IMR-90 (cell line): Measurements from ENCODE around the gene RANBP6. TPM values are rescaled to one million over a fixed set of nuclear protein-coding genes. Genes with fewer than 3 reads are reported as not detected.

ENCODE experiments used
- ATAC-seq: fragments of 200-7000 bp; cut with Tn5 transposase; 2 replicates; pipeline ENCODE4 v1.9.1; 2020; ENCODE audit warnings: low read depth, mild to moderate bottlenecking, moderate library complexity
- BruUV-seq: library from RNA; stranded (reverse); fragments of 400-500 nt; replicated peaks from 2 replicates; lab custom pipeline; 2021; lab: Mats Ljungman, UMichigan
- CTCF ChIA-PET: fragments of 300-600 bp; formaldehyde crosslinking; extraction: SDS; loops from one replicate; lab custom pipeline; 2021; ENCODE audit warnings: antibody characterized with exemption; lab: Yijun Ruan, JAX
- POLR2A ChIA-PET: fragments of 300-600 bp; sonication (Branson Sonifier 250); formaldehyde crosslinking; loops from one replicate; lab custom pipeline; 2022; ENCODE audit warnings: antibody characterized with exemption; ENCODE audit not compliant: unreplicated experiment; lab: Charles Lee
- DNase-seq: peaks from one replicate; pipeline ENCODE4 v3.0.0; 2013
- H2AFZ ChIP-seq: replicated peaks from 2 replicates; pipeline ENCODE3; 2013; ENCODE audit warnings: low read length, mild to moderate bottlenecking; ENCODE audit not compliant: poor library complexity
- H2AK5ac ChIP-seq: 2 replicates; pipeline ENCODE4 v1.6.1; 2013; ENCODE audit warnings: low read depth, low read length, inconsistent platforms
- H2AK9ac ChIP-seq: replicated peaks from 2 replicates; pipeline ENCODE3; 2013; ENCODE audit warnings: mild to moderate bottlenecking, low read depth, low read length, moderate library complexity; ENCODE audit not compliant: poor library complexity
- H2BK120ac ChIP-seq: 2 replicates; pipeline ENCODE4 v1.6.1; 2013; ENCODE audit warnings: low read depth, low read length, inconsistent platforms
- H2BK15ac ChIP-seq: 3 replicates; pipeline ENCODE4 v1.6.1; 2013; ENCODE audit warnings: low read depth, low read length, inconsistent platforms
- H2BK20ac ChIP-seq: 2 replicates; pipeline ENCODE4 v1.6.1; 2013; ENCODE audit warnings: low read depth, mild to moderate bottlenecking, inconsistent platforms, low read length, moderate library complexity
- H2BK5ac ChIP-seq: 2 replicates; pipeline ENCODE4 v1.6.1; 2013; ENCODE audit warnings: mild to moderate bottlenecking, low read depth, low read length, inconsistent platforms; ENCODE audit not compliant: poor library complexity, severe bottlenecking
- H3K14ac ChIP-seq: replicated peaks from 2 replicates; pipeline ENCODE4 v1.6.1; 2013; ENCODE audit warnings: low read depth, low read length, inconsistent platforms
- H3K18ac ChIP-seq: 2 replicates; pipeline ENCODE4 v1.6.1; 2013; ENCODE audit warnings: low read depth, low read length, control low read depth
- H3K23ac ChIP-seq: 2 replicates; pipeline ENCODE4 v1.6.1; 2013; ENCODE audit warnings: low read depth, low read length, inconsistent platforms
- H3K27ac ChIP-seq: 2 replicates; pipeline ENCODE4 v1.5.1; 2013; ENCODE audit warnings: mild to moderate bottlenecking, control low read depth, low read length; ENCODE audit not compliant: insufficient read depth
- H3K27me3 ChIP-seq: 2 replicates; pipeline ENCODE4 v1.6.1; 2013; ENCODE audit warnings: low read length; ENCODE audit not compliant: control insufficient read depth, insufficient read depth
- H3K36me3 ChIP-seq: 2 replicates; pipeline ENCODE4 v1.6.1; 2013; ENCODE audit warnings: low read length, mixed read lengths; ENCODE audit not compliant: control insufficient read depth, insufficient read depth
- H3K4ac ChIP-seq: 2 replicates; pipeline ENCODE4 v1.6.1; 2013; ENCODE audit warnings: low read depth, low read length, inconsistent platforms
- H3K4me1 ChIP-seq: 2 replicates; pipeline ENCODE4 v1.6.1; 2013; ENCODE audit warnings: low read length, mixed read lengths; ENCODE audit not compliant: control insufficient read depth, insufficient read depth
- H3K4me2 ChIP-seq: 2 replicates; pipeline ENCODE4 v1.6.1; 2013; ENCODE audit warnings: low read depth, mild to moderate bottlenecking, control low read depth, low read length, moderate library complexity
- H3K4me3 ChIP-seq: 2 replicates; pipeline ENCODE4 v1.5.1; 2013; ENCODE audit warnings: low read depth, mild to moderate bottlenecking, control low read depth, low read length, moderate library complexity; ENCODE audit not compliant: insufficient read depth
- H3K56ac ChIP-seq: 2 replicates; pipeline ENCODE4 v1.6.1; 2013; ENCODE audit warnings: low read length, inconsistent platforms; ENCODE audit not compliant: insufficient read depth; ENCODE audit errors: extremely low read depth
- H3K79me1 ChIP-seq, 2 experiments: 2 replicates each; pipeline ENCODE4 v1.6.1; 2013; ENCODE audit warnings: low read length in 2 of 2, inconsistent platforms in 1 of 2, low read depth in 1 of 2
- H3K9ac ChIP-seq: 2 replicates; pipeline ENCODE4 v1.6.1; 2013; ENCODE audit warnings: low read depth, low read length, control low read depth
- H3K9me1 ChIP-seq: 2 replicates; pipeline ENCODE4 v1.6.1; 2013; ENCODE audit warnings: low read length, inconsistent platforms; ENCODE audit not compliant: insufficient read depth
- H3K9me3 ChIP-seq: 2 replicates; pipeline ENCODE4 v1.6.1; 2013; ENCODE audit warnings: low read length; ENCODE audit not compliant: control insufficient read depth, insufficient read depth
- H4K20me1 ChIP-seq: 2 replicates; pipeline ENCODE4 v1.6.1; 2013; ENCODE audit warnings: low read length, inconsistent platforms; ENCODE audit not compliant: insufficient read depth
- H4K5ac ChIP-seq: 2 replicates; pipeline ENCODE4 v1.6.1; 2013; ENCODE audit warnings: mild to moderate bottlenecking, low read depth, low read length, control low read depth
- H4K8ac ChIP-seq, 2 experiments: 2 replicates each; pipeline ENCODE4 v1.6.1; 2013; ENCODE audit warnings: low read depth in 2 of 2, low read length in 2 of 2, control low read depth in 1 of 2, inconsistent platforms in 1 of 2
- H4K91ac ChIP-seq: 2 replicates; pipeline ENCODE4 v1.6.1; 2013; ENCODE audit warnings: low read depth, low read length, inconsistent platforms; ENCODE audit not compliant: insufficient read depth
- BHLHE40 ChIP-seq: fragments of 150-350 bp; IDR thresholded peaks from 2 replicates; pipeline ENCODE4 v1.6.1; 2016; ENCODE audit warnings: mild to moderate bottlenecking, low read depth, low read length
- CEBPB ChIP-seq: IDR thresholded peaks from 2 replicates; pipeline ENCODE4 v1.6.1; 2012; ENCODE audit warnings: low read depth, low read length, improper control_type of control experiment
- CHD1 ChIP-seq: IDR thresholded peaks from 2 replicates; pipeline ENCODE4 v1.6.1; 2012; ENCODE audit warnings: low read depth, low read length, improper control_type of control experiment
- CTCF ChIP-seq: conservative IDR thresholded peaks from 2 replicates; pipeline ENCODE4 v1.5.1; 2012; ENCODE audit warnings: mild to moderate bottlenecking, low read depth, low read length, improper control_type of control experiment
- ELK1 ChIP-seq: fragments of 150-350 bp; IDR thresholded peaks from 2 replicates; pipeline ENCODE4 v1.6.1; 2016; ENCODE audit warnings: low read depth, mild to moderate bottlenecking, low read length, moderate library complexity, borderline replicate concordance
- FOS ChIP-seq: fragments of 150-350 bp; IDR thresholded peaks from 2 replicates; pipeline ENCODE4 v1.6.1; 2016; ENCODE audit warnings: low read depth, low read length
- MAFK ChIP-seq: IDR thresholded peaks from 2 replicates; pipeline ENCODE4 v1.6.1; 2012; ENCODE audit warnings: low read depth, low read length, improper control_type of control experiment
- MAZ ChIP-seq: IDR thresholded peaks from 2 replicates; pipeline ENCODE4 v1.6.1; 2012; ENCODE audit warnings: low read depth, mild to moderate bottlenecking, low read length, improper control_type of control experiment, moderate library complexity, borderline replicate concordance
- MXI1 ChIP-seq: IDR thresholded peaks from 2 replicates; pipeline ENCODE4 v1.6.1; 2012; ENCODE audit warnings: low read depth, mild to moderate bottlenecking, low read length, moderate library complexity, borderline replicate concordance
- NFE2L2 ChIP-seq: fragments of 150-350 bp; IDR thresholded peaks from 2 replicates; pipeline ENCODE4 v1.6.1; 2016; ENCODE audit warnings: low read depth, mild to moderate bottlenecking, low read length
- POLR2A ChIP-seq: IDR thresholded peaks from 2 replicates; pipeline ENCODE4 v1.6.1; 2012; ENCODE audit warnings: mild to moderate bottlenecking, low read depth, low read length
- RAD21 ChIP-seq: IDR thresholded peaks from 2 replicates; pipeline ENCODE4 v1.6.1; 2012; ENCODE audit warnings: low read length, improper control_type of control experiment
- RCOR1 ChIP-seq: IDR thresholded peaks from 2 replicates; pipeline ENCODE4 v1.6.1; 2012; ENCODE audit warnings: mild to moderate bottlenecking, low read length, improper control_type of control experiment; ENCODE audit not compliant: insufficient replicate concordance
- RFX5 ChIP-seq: IDR thresholded peaks from 2 replicates; pipeline ENCODE4 v1.8.0; 2012; ENCODE audit warnings: low read depth, mild to moderate bottlenecking, low read length, moderate library complexity
- SMC3 ChIP-seq: fragments of 150-350 bp; IDR thresholded peaks from 2 replicates; pipeline ENCODE4 v1.6.1; 2016; ENCODE audit warnings: low read depth, mild to moderate bottlenecking, antibody characterized with exemption, low read length, moderate library complexity
- USF2 ChIP-seq: fragments of 150-350 bp; IDR thresholded peaks from 2 replicates; pipeline ENCODE4 v1.6.1; 2017; ENCODE audit warnings: mild to moderate bottlenecking, antibody characterized with exemption, low read length, low read depth
- WGBS, 2 experiments: methylation state at CpG; one replicate each; pipeline versions ENCODE4 v1.1.5 to v1.1.7; 2013; ENCODE audit warnings: missing lambda C conversion rate in 2 of 2; ENCODE audit not compliant: insufficient read length in 1 of 2; ENCODE audit errors: extremely low coverage in 2 of 2; 5-methylcytosine and 5-hydroxymethylcytosine counted together
- dilution Hi-C: fragments of 300-500 bp; cut with HindIII; formaldehyde crosslinking; loops from one replicate; pipeline ENCODE4 v1.14.3; 2018; ENCODE audit warnings: low sequenced_read_pairs; ENCODE audit not compliant: unreplicated experiment
- in situ Hi-C: fragments of 300-500 bp; cut with MboI; formaldehyde crosslinking; loops from 3 replicates; pipeline ENCODE4 v1.14.3; 2019; ENCODE audit warnings: low sequenced_read_pairs, inconsistent platforms, mixed read lengths
- intact Hi-C: fragments of 100-400 bp; cut with micrococcal nuclease; formaldehyde crosslinking; loops from 2 replicates; pipeline ENCODE4 v1.10.0; 2022
- polyA plus RNA-seq, 3 experiments: library from polyadenylated mRNA; depleted of rRNA; stranded (reverse); fragments of >200 nt; gene quantifications; 2 replicates each; pipeline ENCODE4 v1.2.3, GENCODE V29; 2012; ENCODE audit warnings: low replicate concordance in 1 of 3
- total RNA-seq: library from RNA; depleted of rRNA; stranded (reverse); fragments of >200 nt; gene quantifications from 2 replicates; pipeline ENCODE4 v1.2.3, GENCODE V29; 2012

Gene RANBP6
- total and polyA plus RNA-seq, 2 of the 4 experiments (the other 2 are of a cell fraction): 7.5 to 42.3 TPM

DNA sequence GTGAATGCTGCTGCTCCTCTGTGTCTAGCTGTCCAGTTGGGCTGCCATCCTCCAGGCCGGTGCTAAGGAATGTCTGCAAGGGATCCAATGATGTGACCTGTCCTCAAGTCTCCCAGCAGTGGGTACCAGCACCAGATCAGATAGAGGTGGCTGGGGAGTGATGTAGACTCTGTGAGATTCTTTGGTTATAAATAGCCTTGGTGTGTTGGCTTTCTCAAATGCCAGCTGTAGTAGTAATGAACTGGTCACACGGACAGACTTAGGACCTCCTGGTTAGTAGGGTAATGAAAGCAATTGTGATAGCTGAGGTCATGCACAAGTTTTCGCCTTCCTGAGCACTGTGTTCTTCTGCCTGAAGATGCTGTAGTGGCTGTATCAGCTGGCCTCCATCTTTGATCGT, 29.9 kb upstream of the RANBP6 start:
- H3K79me1 ChIP-seq: no peaks in the 10 kb centered on the region
- H3K9me3 ChIP-seq: no peaks in the 10 kb centered on the region
- H2AFZ ChIP-seq: no peak overlapping the region
- CTCF ChIA-PET: interaction anchor here (1.7 kb wide), 1 partner anchor 9 kb away, joined by 6 read pairs; no protein-coding TSS in a partner anchor
- POLR2A ChIA-PET: no interaction called here
- BruUV-seq: no TSS peak
- peaks cover 15% of the 10 kb centered on the region for H3K27me3 ChIP-seq
- no peak overlapping the region for H2BK15ac ChIP-seq
- H3K27ac ChIP-seq: no peak overlapping the region
- in situ Hi-C loops (no loop called here), intact Hi-C loops (no loop called here), dilution Hi-C loops (no loop called here)
- H4K91ac ChIP-seq: no peak overlapping the region
- H3K4me2 ChIP-seq: no peak overlapping the region
- DNase-seq (no peak), ATAC-seq (no peak)
- H3K56ac ChIP-seq: no peak overlapping the region
- H2BK5ac ChIP-seq: no peak overlapping the region
- no peak overlapping the region for H3K4me3 ChIP-seq
- H3K23ac ChIP-seq: no peak overlapping the region
- H3K14ac ChIP-seq: no peak overlapping the region
- no peaks in the 10 kb centered on the region for H3K9me1 ChIP-seq
- no peak overlapping the region for H4K8ac ChIP-seq
- H2BK20ac ChIP-seq: no peak overlapping the region
- 67% methylated on average over 1 of the region's 4 CpGs; no CpG with 5 or more reads in 1 of the 2 experiments for WGBS, 2 experiments
- H3K18ac ChIP-seq: no peak overlapping the region
- TF ChIP-seq MAFK (no peak), CHD1 (no peak), BHLHE40 (no peak), ELK1 (no peak), SMC3 (no peak), MXI1 (no peak), POLR2A (no peak), RAD21 (no peak), NFE2L2 (no peak), CTCF (no peak), RFX5 (no peak), CEBPB (no peak), FOS (no peak), MAZ (no peak), RCOR1 (no peak), USF2 (no peak)
- H4K20me1 ChIP-seq: no peaks in the 10 kb centered on the region
- H2AK9ac ChIP-seq: no peak overlapping the region
- H3K9ac ChIP-seq: no peak overlapping the region
- no peak overlapping the region for H2BK120ac ChIP-seq
- no peaks in the 10 kb centered on the region for H3K4me1 ChIP-seq
- no peak overlapping the region for H4K5ac ChIP-seq
- H3K36me3 ChIP-seq: no peaks in the 10 kb centered on the region
- no peak overlapping the region for H3K4ac ChIP-seq
- H2AK5ac ChIP-seq: no peak overlapping the region
